Hypothalamus (tissue), 51 donors: Measurements from ENCODE around the gene ZMIZ1.
A peak's percentile ranks its signal among the peaks of the same experiment; 100 is the strongest.

Source experiments
- DNase-seq, 51 donors: peaks; one replicate each; lab custom pipeline; 2025; lab: John Stamatoyannopoulos, UW

Gene ZMIZ1

GRCh38 chr10:79078367-79079053 lies 9.7 kb downstream of the ZMIZ1 start:
- no peak for DNase-seq

DNA sequence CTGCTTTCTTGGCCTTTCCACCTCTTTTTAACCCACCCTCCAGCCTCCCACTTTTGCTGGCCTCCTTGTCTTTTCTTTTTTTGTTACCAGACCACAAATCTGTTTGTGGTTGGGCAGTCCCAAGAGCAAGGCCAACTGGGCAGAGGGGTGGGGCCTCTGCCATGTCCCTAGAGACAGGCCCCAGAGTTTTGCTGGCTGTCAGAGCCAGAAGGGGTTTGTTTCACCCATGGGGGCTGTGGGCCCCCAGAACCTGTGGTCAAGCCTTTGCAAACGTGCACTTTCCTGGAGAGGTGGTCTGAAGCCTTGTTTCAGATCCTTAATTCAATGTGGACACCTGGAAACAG lies 10.3 kb downstream of the ZMIZ1 start:
- no peak for DNase-seq

- peak in 3 of 51 donors; percentile 19 to 43 (median 35) for DNase-seq
These were observed 11.0 kb downstream of the ZMIZ1 start for GRCh38 chr10:79079490-79080355.

GRCh38 chr10:79081353-79082034 lies 12.7 kb downstream of the ZMIZ1 start:
- no peak for DNase-seq

DNA sequence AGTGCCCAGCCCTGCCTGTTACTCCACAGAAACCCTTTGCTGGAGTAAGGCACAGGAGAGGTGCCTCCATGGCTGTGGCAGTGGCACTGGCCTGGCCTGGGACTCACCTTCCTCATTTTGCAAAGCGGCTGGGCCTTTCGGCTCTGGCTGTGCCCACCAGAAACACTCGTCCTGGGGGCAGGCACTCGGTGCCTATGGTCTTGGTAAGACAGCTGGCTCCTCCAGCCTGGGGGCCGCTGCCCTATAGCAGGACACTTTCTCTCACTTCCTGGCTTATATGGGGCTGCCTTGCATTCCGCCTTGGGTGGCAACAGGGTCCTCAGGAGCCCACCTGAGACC lies 13.2 kb downstream of the ZMIZ1 start:
- DNase-seq: no peak

DNA sequence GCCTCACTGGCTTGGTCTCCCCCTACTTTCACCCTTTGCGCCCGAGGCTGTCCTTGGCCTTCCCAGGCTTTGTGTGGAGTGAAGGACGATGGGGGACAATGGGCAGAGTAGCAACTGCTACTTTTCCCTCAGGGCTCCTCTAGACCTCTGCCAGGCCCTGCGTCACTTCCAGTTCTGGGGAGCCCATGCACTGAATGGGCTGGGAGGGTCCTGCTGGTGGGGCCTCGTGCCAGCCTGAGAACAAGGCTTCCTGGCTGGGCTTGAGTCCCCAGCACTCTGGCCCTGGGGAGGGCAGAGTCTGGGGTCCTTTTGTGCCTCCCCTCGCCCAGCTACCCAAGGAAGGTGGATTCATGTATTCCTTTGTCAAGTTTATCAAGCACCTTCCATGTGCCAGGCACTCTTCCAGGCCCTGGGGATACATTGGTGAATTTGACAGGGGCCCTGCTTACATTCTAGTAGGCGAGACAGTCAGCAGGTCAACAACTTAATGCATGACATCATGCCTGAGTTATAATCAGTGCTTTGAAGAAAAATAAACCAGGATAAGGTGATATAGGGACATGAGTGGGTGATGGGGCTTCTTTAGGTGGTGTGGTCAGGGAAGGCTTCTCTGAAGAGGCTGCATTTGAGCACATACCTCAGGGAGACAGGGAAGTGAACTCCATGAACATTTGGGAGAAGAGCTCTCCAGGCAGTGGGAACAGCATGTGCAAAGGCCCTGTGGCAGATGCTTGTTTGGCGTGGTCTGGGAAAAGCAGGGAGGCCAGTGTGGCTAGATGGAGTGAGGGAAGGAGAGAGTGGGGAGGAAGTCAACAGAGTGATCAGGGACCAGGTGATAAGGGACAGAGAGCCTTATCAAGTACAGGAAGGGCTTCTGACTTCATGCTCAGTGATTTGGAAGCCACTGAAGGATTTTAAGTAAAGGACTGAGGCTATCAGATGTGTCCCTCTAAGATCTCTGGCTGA lies 14.1 kb downstream of the ZMIZ1 start:
- DNase-seq: no peak

DNA sequence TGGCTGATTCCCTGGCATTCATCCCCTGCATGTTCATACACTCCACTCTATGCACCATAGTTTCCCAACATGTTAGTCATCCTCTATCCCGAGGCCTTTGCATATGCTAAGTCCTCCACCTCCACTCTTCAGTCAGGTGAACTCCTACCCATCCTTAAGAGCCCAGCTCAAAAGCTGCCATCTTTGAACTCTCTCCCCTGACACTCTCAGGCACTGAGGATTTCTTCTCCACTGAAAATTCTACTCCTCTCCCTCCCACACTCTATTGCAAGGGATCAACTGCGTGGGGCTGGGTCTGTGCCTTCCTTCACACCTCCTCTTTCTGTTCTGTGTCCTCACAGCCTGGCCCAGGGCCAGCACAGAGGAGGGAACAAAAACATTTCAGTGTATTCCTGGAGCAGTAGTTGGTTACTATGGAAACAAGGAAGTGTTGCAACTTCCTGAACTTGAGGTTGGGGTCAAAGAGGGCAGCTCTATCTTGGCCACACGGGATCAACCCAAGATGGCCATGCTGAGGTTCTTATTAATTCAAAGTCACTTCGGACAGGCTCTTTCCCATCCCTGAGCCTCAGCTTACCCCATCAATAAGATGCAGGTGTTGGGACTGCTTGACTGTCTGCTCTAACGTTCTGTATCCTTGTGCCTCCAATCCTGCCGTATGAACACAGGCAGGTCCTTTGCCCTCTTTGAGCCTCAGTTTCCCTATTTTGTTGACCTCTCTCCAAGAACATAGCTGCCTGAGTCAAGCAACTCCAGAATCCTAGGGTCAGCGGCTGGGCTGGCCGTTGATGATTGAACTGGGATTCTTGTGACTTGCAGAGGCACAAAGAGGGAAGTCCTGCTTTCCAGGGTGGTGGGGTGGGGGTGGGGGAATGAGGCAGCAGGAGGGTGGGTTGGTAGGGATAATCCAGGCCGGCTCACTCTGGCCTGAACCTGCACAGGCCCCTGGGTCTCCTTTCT lies 15.5 kb downstream of the ZMIZ1 start:
- peak in 22 of 51 donors; percentile 23 to 69 (median 40) for DNase-seq

- DNase-seq: no peak
These were observed 16.3 kb downstream of the ZMIZ1 start for GRCh38 chr10:79084972-79085597.

DNA sequence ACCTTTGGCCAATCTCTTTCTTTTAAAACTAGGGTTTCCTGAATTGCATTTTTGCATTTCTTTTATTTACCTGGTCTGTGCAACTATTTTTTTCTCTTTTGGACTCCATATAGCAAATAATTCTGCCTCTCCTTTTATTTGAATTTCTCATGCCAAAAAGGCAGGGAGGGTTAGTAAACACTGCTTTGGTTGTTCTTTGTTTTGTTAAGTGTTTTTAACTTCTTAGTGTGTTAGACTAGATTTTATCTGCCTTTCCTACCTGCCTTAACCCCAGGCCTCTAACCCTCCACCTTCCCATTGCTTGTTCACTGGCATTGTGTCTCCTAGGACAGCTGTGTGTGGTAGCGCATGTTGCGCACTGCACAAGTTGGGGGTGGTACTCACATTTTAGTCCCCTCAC lies 18.1 kb downstream of the ZMIZ1 start:
- DNase-seq: no peak

DNA sequence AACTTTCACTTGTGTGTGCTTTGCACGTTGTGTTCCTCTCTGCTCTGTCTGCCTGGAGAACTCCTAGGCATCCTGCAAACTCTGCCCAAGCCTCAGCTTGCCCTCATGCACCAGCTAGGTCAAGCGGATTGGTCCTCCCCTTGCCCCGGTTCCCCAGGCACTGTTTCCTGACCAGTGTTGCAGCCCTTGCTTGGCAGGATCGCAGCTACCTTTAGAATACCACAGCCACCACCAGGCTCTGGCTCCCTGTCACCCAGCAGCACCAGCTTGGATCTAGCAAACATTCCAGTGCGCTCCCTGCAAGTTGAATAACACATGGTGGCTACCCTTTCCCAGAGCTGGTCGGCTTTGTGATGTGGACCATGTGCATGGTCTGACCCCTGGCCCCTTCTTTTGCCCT lies 19.0 kb downstream of the ZMIZ1 start:
- no peak for DNase-seq

DNA sequence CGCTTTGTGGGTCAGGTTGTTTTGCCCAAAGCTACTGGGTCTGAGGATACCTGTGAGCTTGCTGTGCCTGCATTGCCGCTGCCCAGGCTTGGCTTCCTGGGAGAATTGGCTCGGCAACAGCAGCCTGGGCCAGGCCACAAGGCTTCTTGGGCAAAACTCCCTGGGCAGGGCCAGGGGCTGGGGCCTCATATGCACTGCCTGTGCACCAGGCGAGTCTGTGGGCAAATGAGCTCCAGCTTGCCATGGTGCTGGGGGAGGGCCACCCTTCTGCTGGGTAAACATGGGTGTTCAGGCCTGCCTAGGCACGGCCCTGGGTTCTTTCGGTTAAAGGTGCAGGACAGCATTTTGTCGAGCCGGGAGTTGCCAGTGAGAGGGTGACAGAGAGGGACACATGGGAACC lies 19.4 kb downstream of the ZMIZ1 start:
- DNase-seq: peak in 8 of 51 donors; percentile 28 to 65 (median 36)

DNA sequence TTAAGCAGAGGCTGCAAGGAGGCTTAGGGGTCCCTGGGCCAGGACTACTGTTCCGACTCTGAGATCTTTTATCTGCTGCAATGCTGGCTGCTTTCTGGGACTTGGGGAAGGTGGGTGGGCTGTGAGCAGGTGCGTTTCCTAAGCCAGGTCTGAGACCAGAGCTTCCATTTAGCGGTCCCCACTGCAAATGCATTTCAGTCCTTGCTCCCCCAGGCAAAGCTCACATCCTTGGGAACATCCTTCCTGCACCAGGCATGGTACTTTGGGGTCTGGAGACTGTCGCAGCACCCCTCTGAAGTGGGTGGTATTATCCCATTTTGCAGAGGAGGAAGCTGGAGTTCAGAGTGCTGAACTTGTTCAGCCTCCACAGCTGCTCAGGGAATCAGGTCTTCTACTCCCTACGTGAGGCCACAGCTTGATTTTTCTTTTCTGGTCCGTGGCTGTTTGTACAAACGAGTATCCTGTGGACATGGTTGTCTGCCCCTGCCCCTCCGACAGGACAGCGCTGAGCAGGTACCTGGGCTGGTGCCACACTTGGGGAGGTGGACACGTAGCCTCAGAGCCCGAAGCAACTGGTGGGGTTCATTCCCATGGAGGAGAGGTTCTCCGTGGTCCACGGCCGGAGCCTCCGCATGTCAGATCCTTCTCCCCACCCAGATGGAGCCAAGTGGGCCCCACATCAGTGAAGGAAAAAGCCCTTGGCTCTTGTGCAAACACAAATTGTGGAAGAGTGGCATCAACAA lies 20.0 kb downstream of the ZMIZ1 start:
- no peak for DNase-seq

GRCh38 chr10:79089632-79090031 lies 20.9 kb downstream of the ZMIZ1 start:
- no peak for DNase-seq

GRCh38 chr10:79090134-79090803 lies 21.5 kb downstream of the ZMIZ1 start:
- no peak for DNase-seq

DNA sequence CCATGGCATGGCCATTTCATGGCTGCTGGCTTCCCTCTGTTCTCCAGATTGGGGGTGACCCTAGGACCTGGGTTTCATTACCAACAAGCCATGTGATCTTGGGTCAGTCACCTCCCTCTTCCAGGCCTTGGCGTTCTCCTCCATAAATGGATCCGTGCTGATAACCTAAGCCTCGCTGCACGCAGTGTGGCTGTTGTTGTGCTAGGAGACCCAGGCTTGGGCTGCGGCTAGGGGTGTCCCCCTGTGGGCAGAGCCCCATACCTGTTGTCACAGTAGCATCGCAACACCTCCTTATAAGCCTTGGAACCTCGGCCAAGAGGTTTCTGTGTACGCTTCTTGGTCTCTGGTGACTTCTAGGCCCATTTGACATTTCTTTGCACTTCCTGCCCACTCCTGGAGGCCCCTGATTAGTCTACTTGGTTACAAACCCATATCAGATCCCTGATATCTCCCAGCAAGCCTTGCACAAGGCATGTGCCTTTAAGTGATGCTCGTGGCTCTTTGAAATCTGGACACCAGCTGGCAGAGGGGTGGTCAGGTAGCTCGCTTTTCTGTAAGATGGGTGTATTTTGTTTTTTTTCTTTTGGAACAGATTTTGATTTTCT lies 23.6 kb downstream of the ZMIZ1 start:
- DNase-seq: no peak

- peak in 17 of 51 donors; percentile 19 to 63 (median 41) for DNase-seq
These were observed 25.1 kb downstream of the ZMIZ1 start for GRCh38 chr10:79093658-79094411.
